ENCODE data around the gene EXT2.

DNA sequence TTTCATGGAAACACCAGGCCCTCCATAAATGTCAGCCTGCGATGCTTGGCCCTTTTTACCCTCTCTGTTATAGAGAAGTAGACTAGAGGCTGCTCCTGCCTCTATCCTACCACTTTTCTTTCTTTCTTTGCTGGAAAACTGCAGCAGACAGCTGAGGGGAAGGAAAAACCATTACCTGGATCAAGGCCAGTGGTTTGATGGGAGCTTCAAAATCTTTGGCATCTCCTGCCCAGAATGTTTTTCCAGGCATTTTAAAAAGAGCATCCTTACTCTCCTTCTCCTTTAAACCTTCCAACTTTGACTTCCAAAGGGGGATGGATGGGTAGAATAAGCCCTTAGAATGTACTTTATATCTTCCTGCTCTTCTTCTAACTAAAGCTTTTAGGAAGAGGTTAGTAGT, 44.9 kb downstream of the EXT2 start:
- TF ChIP-seq, protein P1, sequence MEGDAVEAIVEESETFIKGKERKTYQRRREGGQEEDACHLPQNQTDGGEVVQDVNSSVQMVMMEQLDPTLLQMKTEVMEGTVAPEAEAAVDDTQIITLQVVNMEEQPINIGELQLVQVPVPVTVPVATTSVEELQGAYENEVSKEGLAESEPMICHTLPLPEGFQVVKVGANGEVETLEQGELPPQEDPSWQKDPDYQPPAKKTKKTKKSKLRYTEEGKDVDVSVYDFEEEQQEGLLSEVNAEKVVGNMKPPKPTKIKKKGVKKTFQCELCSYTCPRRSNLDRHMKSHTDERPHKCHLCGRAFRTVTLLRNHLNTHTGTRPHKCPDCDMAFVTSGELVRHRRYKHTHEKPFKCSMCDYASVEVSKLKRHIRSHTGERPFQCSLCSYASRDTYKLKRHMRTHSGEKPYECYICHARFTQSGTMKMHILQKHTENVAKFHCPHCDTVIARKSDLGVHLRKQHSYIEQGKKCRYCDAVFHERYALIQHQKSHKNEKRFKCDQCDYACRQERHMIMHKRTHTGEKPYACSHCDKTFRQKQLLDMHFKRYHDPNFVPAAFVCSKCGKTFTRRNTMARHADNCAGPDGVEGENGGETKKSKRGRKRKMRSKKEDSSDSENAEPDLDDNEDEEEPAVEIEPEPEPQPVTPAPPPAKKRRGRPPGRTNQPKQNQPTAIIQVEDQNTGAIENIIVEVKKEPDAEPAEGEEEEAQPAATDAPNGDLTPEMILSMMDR (conservative IDR thresholded peaks at IDR 0.05): no peak
- TF ChIP-seq ZFX (IDR thresholded peaks at IDR 0.05): no peak

Data from C4-2B (cell line).